SK-N-SH treated with all-trans-retinoic acid at 6 μM for 48 hours (cell line): ENCODE data around the gene FUZ.

Experiments used
- ARNTL ChIP-seq: fragments of 450-650 bp; formaldehyde crosslinking; IDR thresholded peaks from 2 replicates; pipeline ENCODE4 v1.5.0; 2020; ENCODE audit warnings: low read depth, mild to moderate bottlenecking, moderate library complexity, borderline replicate concordance
- BACH2 ChIP-seq: fragments of 250-450 bp; sonication (Bioruptor Pico); IDR thresholded peaks from 2 replicates; pipeline ENCODE4 v1.9.0; 2021; ENCODE audit warnings: mild to moderate bottlenecking, borderline replicate concordance
- CREB5 ChIP-seq: fragments of 250-450 bp; sonication (Bioruptor Pico); IDR thresholded peaks from 2 replicates; pipeline ENCODE4 v1.5.1; 2020; ENCODE audit warnings: low read depth, mild to moderate bottlenecking, moderate library complexity
- CSDC2 ChIP-seq: fragments of 250-450 bp; sonication (Bioruptor Pico); IDR thresholded peaks from 2 replicates; pipeline ENCODE4 v1.5.0; 2020; ENCODE audit warnings: mild to moderate bottlenecking, moderate library complexity
- ISL1 ChIP-seq: fragments of 250-450 bp; sonication (Bioruptor Pico); IDR thresholded peaks from 2 replicates; pipeline ENCODE4 v2.1.2; 2022; ENCODE audit warnings: mild to moderate bottlenecking, moderate library complexity
- RARB ChIP-seq: fragments of 250-450 bp; sonication (Bioruptor Pico); IDR thresholded peaks from 2 replicates; pipeline ENCODE4 v1.8.0; 2021; ENCODE audit warnings: mild to moderate bottlenecking, moderate library complexity
- SNAI2 ChIP-seq: fragments of 250-450 bp; sonication (Bioruptor Pico); IDR thresholded peaks from 2 replicates; pipeline ENCODE4 v1.5.0; 2020; ENCODE audit warnings: mild to moderate bottlenecking, moderate library complexity
- TCF4 ChIP-seq: fragments of 250-450 bp; sonication (Bioruptor Pico); IDR thresholded peaks from 2 replicates; pipeline ENCODE4 v1.8.0; 2021; ENCODE audit warnings: mild to moderate bottlenecking, moderate library complexity, borderline replicate concordance
- ZC3H10 ChIP-seq: fragments of 250-450 bp; sonication (Bioruptor Pico); IDR thresholded peaks from 2 replicates; pipeline ENCODE4 v1.5.1; 2021; ENCODE audit warnings: mild to moderate bottlenecking, moderate library complexity
- ZFP3 ChIP-seq: fragments of 250-450 bp; sonication (Bioruptor Pico); IDR thresholded peaks from 2 replicates; pipeline ENCODE4 v1.5.0; 2020; ENCODE audit warnings: mild to moderate bottlenecking, moderate library complexity
- ZFP30 ChIP-seq: fragments of 450-650 bp; formaldehyde crosslinking; IDR thresholded peaks from 2 replicates; pipeline ENCODE4 v1.5.0; 2022; ENCODE audit warnings: mild to moderate bottlenecking, moderate library complexity
- TF ChIP-seq, protein P1 (sequence below): fragments of 250-450 bp; sonication (Bioruptor Pico); IDR thresholded peaks from 2 replicates; pipeline ENCODE4 v1.5.0; 2020; ENCODE audit warnings: mild to moderate bottlenecking, moderate library complexity
- TF ChIP-seq, protein P2 (sequence below): fragments of 250-450 bp; sonication (Bioruptor Pico); IDR thresholded peaks from 2 replicates; pipeline ENCODE4 v1.8.0; 2020; ENCODE audit warnings: mild to moderate bottlenecking, moderate library complexity, borderline replicate concordance

DNA sequence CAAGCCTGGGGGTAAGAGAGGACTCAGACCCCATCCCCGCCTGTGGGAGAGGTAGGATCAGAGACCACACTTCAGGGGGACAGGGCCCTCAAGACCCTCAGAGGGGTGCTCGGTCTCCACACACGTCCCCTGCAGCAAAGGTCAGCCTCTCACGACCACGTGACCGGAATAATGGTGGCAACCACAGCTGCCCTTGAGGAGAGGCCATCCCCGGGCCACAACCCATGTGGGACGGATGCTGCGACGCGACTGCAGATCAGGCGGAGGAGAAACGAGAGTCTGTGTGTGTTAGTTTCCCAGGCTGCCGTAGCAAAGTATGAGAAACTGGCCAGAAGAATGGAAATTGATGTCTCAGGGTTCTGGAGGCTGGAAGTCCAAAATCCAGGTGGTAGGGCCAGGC, 13.9 kb upstream of the FUZ start:
- TF ChIP-seq ZFP3 = no peak
- TF ChIP-seq BACH2 (CRISPR knock-in tag) = no peak
- TF ChIP-seq ZFP30 (CRISPR knock-in tag) = no peak
- TF ChIP-seq RARB = no peak
- no peak for TF ChIP-seq ISL1
- no peak for TF ChIP-seq ARNTL
- TF ChIP-seq SNAI2 (CRISPR knock-in tag) = no peak
- TF ChIP-seq CREB5 (CRISPR knock-in tag) = no peak
- TF ChIP-seq, protein P1, sequence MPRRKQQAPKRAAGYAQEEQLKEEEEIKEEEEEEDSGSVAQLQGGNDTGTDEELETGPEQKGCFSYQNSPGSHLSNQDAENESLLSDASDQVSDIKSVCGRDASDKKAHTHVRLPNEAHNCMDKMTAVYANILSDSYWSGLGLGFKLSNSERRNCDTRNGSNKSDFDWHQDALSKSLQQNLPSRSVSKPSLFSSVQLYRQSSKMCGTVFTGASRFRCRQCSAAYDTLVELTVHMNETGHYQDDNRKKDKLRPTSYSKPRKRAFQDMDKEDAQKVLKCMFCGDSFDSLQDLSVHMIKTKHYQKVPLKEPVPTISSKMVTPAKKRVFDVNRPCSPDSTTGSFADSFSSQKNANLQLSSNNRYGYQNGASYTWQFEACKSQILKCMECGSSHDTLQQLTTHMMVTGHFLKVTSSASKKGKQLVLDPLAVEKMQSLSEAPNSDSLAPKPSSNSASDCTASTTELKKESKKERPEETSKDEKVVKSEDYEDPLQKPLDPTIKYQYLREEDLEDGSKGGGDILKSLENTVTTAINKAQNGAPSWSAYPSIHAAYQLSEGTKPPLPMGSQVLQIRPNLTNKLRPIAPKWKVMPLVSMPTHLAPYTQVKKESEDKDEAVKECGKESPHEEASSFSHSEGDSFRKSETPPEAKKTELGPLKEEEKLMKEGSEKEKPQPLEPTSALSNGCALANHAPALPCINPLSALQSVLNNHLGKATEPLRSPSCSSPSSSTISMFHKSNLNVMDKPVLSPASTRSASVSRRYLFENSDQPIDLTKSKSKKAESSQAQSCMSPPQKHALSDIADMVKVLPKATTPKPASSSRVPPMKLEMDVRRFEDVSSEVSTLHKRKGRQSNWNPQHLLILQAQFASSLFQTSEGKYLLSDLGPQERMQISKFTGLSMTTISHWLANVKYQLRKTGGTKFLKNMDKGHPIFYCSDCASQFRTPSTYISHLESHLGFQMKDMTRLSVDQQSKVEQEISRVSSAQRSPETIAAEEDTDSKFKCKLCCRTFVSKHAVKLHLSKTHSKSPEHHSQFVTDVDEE (CRISPR knock-in tag) = no peak
- TF ChIP-seq, protein P2, sequence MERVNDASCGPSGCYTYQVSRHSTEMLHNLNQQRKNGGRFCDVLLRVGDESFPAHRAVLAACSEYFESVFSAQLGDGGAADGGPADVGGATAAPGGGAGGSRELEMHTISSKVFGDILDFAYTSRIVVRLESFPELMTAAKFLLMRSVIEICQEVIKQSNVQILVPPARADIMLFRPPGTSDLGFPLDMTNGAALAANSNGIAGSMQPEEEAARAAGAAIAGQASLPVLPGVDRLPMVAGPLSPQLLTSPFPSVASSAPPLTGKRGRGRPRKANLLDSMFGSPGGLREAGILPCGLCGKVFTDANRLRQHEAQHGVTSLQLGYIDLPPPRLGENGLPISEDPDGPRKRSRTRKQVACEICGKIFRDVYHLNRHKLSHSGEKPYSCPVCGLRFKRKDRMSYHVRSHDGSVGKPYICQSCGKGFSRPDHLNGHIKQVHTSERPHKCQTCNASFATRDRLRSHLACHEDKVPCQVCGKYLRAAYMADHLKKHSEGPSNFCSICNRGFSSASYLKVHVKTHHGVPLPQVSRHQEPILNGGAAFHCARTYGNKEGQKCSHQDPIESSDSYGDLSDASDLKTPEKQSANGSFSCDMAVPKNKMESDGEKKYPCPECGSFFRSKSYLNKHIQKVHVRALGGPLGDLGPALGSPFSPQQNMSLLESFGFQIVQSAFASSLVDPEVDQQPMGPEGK (CRISPR knock-in tag) = no peak
- TF ChIP-seq CSDC2 (CRISPR knock-in tag) = no peak
- TF ChIP-seq ZC3H10 = no peak
- no peak for TF ChIP-seq TCF4 (CRISPR knock-in tag)
